Lower leg skin (tissue), 4 donors: ENCODE measurements around the gene NSDHL. TPM values are rescaled to one million over a fixed set of nuclear protein-coding genes. Genes with fewer than 3 reads are reported as not detected.
A peak's percentile ranks its signal among the peaks of the same experiment; 100 is the strongest.

ENCODE experiments used
- DNase-seq, 2 donors: peaks; one replicate each; pipeline ENCODE4 v3.0.0-alpha.2; 2019; ENCODE audit warnings: low spot score in 2 of 2
- H3K4me3 ChIP-seq: fragments of 200-600 bp; sonication (generic); 2 replicates; pipeline ENCODE4 v1.5.1; 2017; ENCODE audit warnings: mild to moderate bottlenecking, low read depth; ENCODE audit not compliant: poor library complexity, severe bottlenecking
- CTCF ChIP-seq, 3 donors: fragments of 450-650 bp; IDR thresholded peaks; one replicate each; pipeline ENCODE4 v1.5.1; 2016; ENCODE audit warnings: antibody characterized with exemption in 3 of 3, mild to moderate bottlenecking in 3 of 3, moderate library complexity in 2 of 3
- POLR2A ChIP-seq, 2 donors: fragments of 450-650 bp; IDR thresholded peaks; one replicate each; pipeline ENCODE4 v1.6.1; 2016 to 2017; ENCODE audit warnings: antibody characterized with exemption in 2 of 2, mild to moderate bottlenecking in 1 of 2, moderate library complexity in 1 of 2
- WGBS, 2 donors: methylation state at CpG; one replicate each; pipeline ENCODE4 v1.1.5; 2018; 5-methylcytosine and 5-hydroxymethylcytosine counted together
- intact Hi-C: fragments of 100-400 bp; cut with DNase I; formaldehyde crosslinking; loops from one replicate; pipeline ENCODE4 v1.15.0; 2023; ENCODE audit warnings: low total_unique reads
- total RNA-seq, 4 donors: library from RNA; depleted of rRNA; stranded (reverse); fragments of >200 nt; gene quantifications; one replicate each; pipeline ENCODE4 v1.1.0, GENCODE V29; 2016

The NSDHL gene
- total RNA-seq, 4 donors from 2014 or later = 13.2 to 22.5 (median 17.9) TPM

DNA sequence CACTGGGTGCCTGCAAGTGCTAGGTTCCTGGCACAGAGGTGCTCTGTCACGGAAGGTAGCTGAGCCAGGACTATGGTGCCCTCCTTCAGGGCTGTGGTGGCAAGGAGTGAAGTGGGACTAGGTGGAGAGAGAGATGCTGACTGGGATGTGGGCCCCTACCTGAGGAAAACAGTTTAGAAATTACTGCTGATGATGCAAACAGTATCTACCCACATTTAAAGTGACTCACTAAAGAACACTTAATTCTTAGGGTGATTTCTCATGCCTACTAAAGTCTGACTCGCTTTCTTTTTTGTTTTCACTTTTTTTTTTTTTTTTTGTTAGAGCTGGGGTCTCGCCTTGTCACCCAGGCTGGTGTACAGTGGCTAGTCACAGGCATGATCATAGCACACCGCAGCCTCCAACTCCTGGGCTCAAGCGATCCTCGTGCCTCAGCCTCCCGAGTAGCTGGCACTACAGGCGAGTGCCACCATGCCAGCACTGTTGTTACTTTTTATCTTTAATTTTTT, 70.1 kb downstream of the NSDHL start:
- 86 to 89% methylated on average over 8 of the region's 8 CpGs for WGBS, 2 donors
- no peak overlapping the region for H3K4me3 ChIP-seq
- no peak for DNase-seq
- TF ChIP-seq CTCF (IDR thresholded peaks at IDR 0.05) (no peak), POLR2A (IDR thresholded peaks at IDR 0.05) (no peak)
- intact Hi-C loops = no loop called here

GRCh38 chrX:152901816-152902501, 71.1 kb downstream of the NSDHL start:
- WGBS, 2 donors = 43 to 63% methylated on average over 9 to 15 of the region's 15 CpGs
- no peak for DNase-seq
- H3K4me3 ChIP-seq = no peak overlapping the region
- intact Hi-C loops = no loop called here
- no peak for TF ChIP-seq CTCF (IDR thresholded peaks at IDR 0.05)
- TF ChIP-seq POLR2A (IDR thresholded peaks at IDR 0.05) = no peak

GRCh38 chrX:152902502-152902820, 71.6 kb downstream of the NSDHL start:
- no peak overlapping the region for H3K4me3 ChIP-seq
- intact Hi-C loops = no loop called here
- TF ChIP-seq POLR2A (IDR thresholded peaks at IDR 0.05) = no peak
- TF ChIP-seq CTCF (IDR thresholded peaks at IDR 0.05) = no peak
- WGBS, 2 donors = 70 to 86% methylated on average over 4 of the region's 4 CpGs
- DNase-seq = no peak

GRCh38 chrX:152903589-152903988, 72.7 kb downstream of the NSDHL start:
- intact Hi-C loops = no loop called here
- TF ChIP-seq POLR2A (IDR thresholded peaks at IDR 0.05) (no peak), CTCF (IDR thresholded peaks at IDR 0.05) (no peak)
- 72 to 92% methylated on average over 2 to 9 of the region's 9 CpGs for WGBS, 2 donors
- no peak overlapping the region for H3K4me3 ChIP-seq
- DNase-seq = no peak

DNA sequence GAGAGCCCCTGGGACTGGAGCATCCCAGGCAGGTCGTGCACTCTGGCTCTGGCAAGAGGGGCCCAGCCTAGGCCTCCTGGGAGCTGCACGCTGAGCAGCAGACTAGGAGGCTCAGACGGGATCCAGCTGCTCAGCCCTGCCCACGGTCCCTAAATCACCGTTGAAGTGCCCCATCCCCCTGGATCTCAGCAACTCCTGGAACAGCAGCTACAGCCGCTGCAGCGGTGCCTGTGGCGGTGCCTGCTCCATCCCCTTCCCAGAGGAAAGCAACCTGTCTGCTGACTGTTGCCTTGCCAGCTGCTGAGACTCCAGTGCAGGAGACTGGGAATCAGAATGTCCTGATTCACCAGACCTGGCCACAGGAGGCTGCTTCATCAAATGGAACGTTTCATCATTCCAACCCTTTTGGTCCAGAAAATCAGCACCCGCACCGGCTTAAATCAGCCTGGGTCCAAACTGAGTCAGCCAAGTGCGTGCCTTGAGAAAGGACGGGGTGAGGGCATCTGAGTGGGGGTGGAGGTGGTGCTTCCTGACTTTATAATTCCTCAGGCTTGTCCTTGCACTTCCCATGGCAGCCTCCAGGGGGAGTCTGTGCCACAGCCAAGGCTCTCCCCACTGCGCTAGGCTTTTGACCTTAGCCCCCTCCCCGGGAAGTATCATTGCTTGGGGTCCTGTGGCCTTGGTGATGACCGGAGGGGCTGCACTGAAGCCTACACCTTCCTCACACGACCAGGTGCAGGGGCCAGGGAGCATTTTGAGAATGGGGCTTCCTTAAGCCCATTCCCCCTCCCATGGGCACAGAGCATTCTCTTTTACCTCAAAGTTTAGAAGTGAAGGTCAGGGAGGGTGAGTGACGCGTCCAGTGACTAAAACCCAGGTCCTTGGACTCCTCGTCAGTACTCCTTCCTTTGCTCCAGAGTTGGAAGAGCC, 73.6 kb downstream of the NSDHL start:
- peak in 1 of 2 donors; percentile 88 for DNase-seq
- 43 to 47% methylated on average over 10 to 20 of the region's 20 CpGs for WGBS, 2 donors
- TF ChIP-seq POLR2A (IDR thresholded peaks at IDR 0.05) (no peak), CTCF (IDR thresholded peaks at IDR 0.05) (no peak)
- intact Hi-C loops = no loop called here
- no peak overlapping the region for H3K4me3 ChIP-seq
